SK-N-MC (cell line): ENCODE results near the gene PLAC9.

Experiments
- EZH2 ChIP-seq: fragments of 200-600 bp; sonication (generic); IDR thresholded peaks from one replicate; pipeline ENCODE4 v1.6.1; 2017; ENCODE audit warnings: antibody characterized with exemption
- POLR2AphosphoS5 ChIP-seq: IDR thresholded peaks from 2 replicates; pipeline ENCODE4 v1.6.1; 2012; ENCODE audit warnings: mild to moderate bottlenecking, low read depth, low read length, borderline replicate concordance

GRCh38 chr10:80155696-80156215 lies 23.2 kb downstream of the PLAC9 start:
- TF ChIP-seq POLR2AphosphoS5 (no peak), EZH2 (no peak)
